Tibial artery (tissue), 4 donors: Measurements from ENCODE around the gene TBL2.
"Not testable (repeated sequence)": the region's sequence is repeated elsewhere in the genome, so short reads cannot be mapped to it uniquely, and the experiment has no call there.

Experiments
- DNase-seq, 2 donors: peaks; one replicate each; pipeline ENCODE4 v3.0.0-alpha.2; 2019
- H3K27ac ChIP-seq, 2 donors: fragments of 200-600 bp; sonication (generic) in 1 of 2; 1 replicate in 1 of 2; 2 replicates in 1 of 2; pipeline ENCODE4 v1.5.1; 2018 to 2019; ENCODE audit warnings: mild to moderate bottlenecking in 1 of 2
- H3K27me3 ChIP-seq, 2 donors: fragments of 200-600 bp; sonication (generic) in 1 of 2; one replicate each; pipeline versions ENCODE4 v1.5.1 to v1.6.0; 2016 to 2019
- H3K36me3 ChIP-seq, 3 donors: fragments of 200-600 bp; sonication (generic) in 2 of 3; one replicate each; pipeline ENCODE4 v1.5.1; 2016 to 2019; ENCODE audit warnings: mild to moderate bottlenecking in 2 of 3
- H3K4me1 ChIP-seq, 4 donors: fragments of 200-600 bp; sonication (generic) in 2 of 4; 1 replicate in 3 of 4; 2 replicates in 1 of 4; pipeline ENCODE4 v1.5.1; 2016 to 2019
- H3K4me3 ChIP-seq, 2 donors: fragments of 200-600 bp; sonication (generic) in 1 of 2; 1 replicate in 1 of 2; 2 replicates in 1 of 2; pipeline ENCODE4 v1.5.1; 2018 to 2019; ENCODE audit warnings: mild to moderate bottlenecking in 2 of 2
- H3K9me3 ChIP-seq, 3 donors: fragments of 200-600 bp; sonication (generic) in 1 of 3; one replicate each; pipeline ENCODE4 v1.5.1; 2016 to 2019
- CTCF ChIP-seq, 2 experiments: fragments of 200-600 bp in 1 of 2; fragments of 450-650 bp in 1 of 2; IDR thresholded peaks; one replicate each; pipeline ENCODE4 v1.5.1; 2017 to 2019; ENCODE audit warnings: antibody characterized with exemption in 2 of 2, mild to moderate bottlenecking in 1 of 2, moderate library complexity in 1 of 2
- intact Hi-C: fragments of 100-400 bp; cut with DNase I; formaldehyde crosslinking; loops from one replicate; pipeline ENCODE4 v1.15.0; 2023; ENCODE audit warnings: low total_unique reads

The TBL2 gene

DNA sequence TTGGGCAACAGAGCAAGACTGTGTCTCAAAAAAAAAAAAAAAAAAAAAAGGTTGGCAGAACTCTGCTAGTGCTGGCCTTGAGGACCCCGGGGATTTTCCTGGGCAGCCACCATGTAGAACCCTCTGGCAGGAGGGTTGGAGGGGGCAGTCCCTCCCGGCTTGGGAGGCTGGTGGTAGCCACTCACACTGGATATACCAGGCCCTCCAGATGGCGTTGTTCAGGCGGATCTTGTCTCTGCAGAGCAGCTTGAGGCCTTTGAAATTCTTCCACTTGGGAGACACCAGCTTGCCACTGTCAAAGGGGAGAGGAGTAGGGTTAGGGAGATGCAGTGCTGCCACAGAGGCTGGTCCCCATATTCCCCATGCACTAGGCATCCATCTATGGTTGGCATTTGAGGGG, 37.5 kb upstream of the TBL2 start:
- no peak for DNase-seq
- intact Hi-C loops, result no loop called here

GRCh38 chr7:73614937-73615336, 36.6 kb upstream of the TBL2 start:
- not testable (repeated sequence) for DNase-seq, H3K4me1 ChIP-seq, H3K4me3 ChIP-seq, H3K36me3 ChIP-seq, H3K9me3 ChIP-seq, H3K27ac ChIP-seq
- intact Hi-C loops, result loop anchor here (5.0 kb wide), 1 partner anchor 52 kb away; the partner anchor contains the start of gene VPS37D
- H3K27me3 ChIP-seq, result peaks cover 0 to 58% of the 10 kb centered on the region in 2 donors

More for the DNA sequence above, 37.5 kb upstream of the TBL2 start:
- H3K9me3 ChIP-seq, result no peaks in the 10 kb centered on the region
- peaks cover 0 to 58% of the 10 kb centered on the region in 2 donors for H3K27me3 ChIP-seq
- H3K4me1 ChIP-seq, result no peaks in the 10 kb centered on the region
- H3K4me3 ChIP-seq, result no peak overlapping the region
- no peaks in the 10 kb centered on the region for H3K36me3 ChIP-seq
- no peak for TF ChIP-seq CTCF (IDR thresholded peaks at IDR 0.05)
- no peak overlapping the region for H3K27ac ChIP-seq

- intact Hi-C loops, result loop anchor here (5.0 kb wide), 1 partner anchor 53 kb away; the partner anchor contains the start of gene VPS37D
- H3K4me1 ChIP-seq, result no peaks in the 10 kb centered on the region
- no peaks in the 10 kb centered on the region for H3K36me3 ChIP-seq
- TF ChIP-seq CTCF (IDR thresholded peaks at IDR 0.05), result no peak
- H3K4me3 ChIP-seq, result no peak overlapping the region
- H3K27me3 ChIP-seq, result peaks cover 0 to 58% of the 10 kb centered on the region in 2 donors
- DNase-seq, result no peak
- H3K9me3 ChIP-seq, result no peaks in the 10 kb centered on the region
- H3K27ac ChIP-seq, result no peak overlapping the region
These were observed 35.8 kb upstream of the TBL2 start for GRCh38 chr7:73613954-73614735.

- no peak for TF ChIP-seq CTCF (IDR thresholded peaks at IDR 0.05)
- Histone ChIP-seq H3K27me3 (peaks cover 0 to 51% of the 10 kb centered on the region in 2 donors), H3K9me3 (no peaks in the 10 kb centered on the region), H3K4me1 (no peaks in the 10 kb centered on the region), H3K27ac (no peak overlapping the region), H3K4me3 (no peak overlapping the region), H3K36me3 (no peaks in the 10 kb centered on the region)
- intact Hi-C loops, result loop anchor here (5.0 kb wide), 1 partner anchor 55 kb away; the partner anchor contains the start of gene VPS37D
- no peak for DNase-seq
These were observed 34.4 kb upstream of the TBL2 start for GRCh38 chr7:73612598-73613269.

- intact Hi-C loops, result loop anchor here (5.0 kb wide), 1 partner anchor 56 kb away; the partner anchor contains the start of gene VPS37D
- no peak for DNase-seq
- Histone ChIP-seq H3K36me3 (no peaks in the 10 kb centered on the region), H3K27ac (no peak overlapping the region), H3K27me3 (peaks cover 0 to 63% of the 10 kb centered on the region in 2 donors), H3K4me1 (peaks cover 0 to 7% (median 3%) of the 10 kb centered on the region in 4 donors), H3K9me3 (no peaks in the 10 kb centered on the region), H3K4me3 (no peak overlapping the region)
- TF ChIP-seq CTCF (IDR thresholded peaks at IDR 0.05), result no peak
These were observed 32.7 kb upstream of the TBL2 start for GRCh38 chr7:73611017-73611555.
